K562 (cell line): ENCODE measurements around the gene LY6G6C. TPM values are rescaled to one million over a fixed set of nuclear protein-coding genes. Genes with fewer than 3 reads are reported as not detected.

Experiments used
- BHLHE40 ChIP-seq: IDR thresholded peaks from 2 replicates; pipeline ENCODE4 v1.6.1; 2011; ENCODE audit warnings: low read length, improper control_type of control experiment
- CREB3 ChIP-seq: fragments of 450-650 bp; conservative IDR thresholded peaks from 2 replicates; pipeline ENCODE4 v1.6.1; 2016; ENCODE audit warnings: missing genetic modification characterization, low read depth, mild to moderate bottlenecking, missing compliant biosample characterization, moderate library complexity
- FOXJ2 ChIP-seq: fragments of 200-800 bp; sonication (Bioruptor generic); IDR thresholded peaks from 2 replicates; pipeline ENCODE4 v1.6.1; 2016; ENCODE audit warnings: missing genetic modification characterization, missing compliant biosample characterization
- FOXK1 ChIP-seq: sonication (generic); formaldehyde crosslinking; IDR thresholded peaks from 2 replicates; pipeline ENCODE4 v1.8.0; 2022; ENCODE audit warnings: missing genetic modification reagents, mild to moderate bottlenecking, borderline replicate concordance
- GABPB1 ChIP-seq: sonication (generic); formaldehyde crosslinking; IDR thresholded peaks from 2 replicates; pipeline ENCODE4 v1.8.0; 2022; ENCODE audit warnings: mild to moderate bottlenecking, missing genetic modification reagents
- HDGF ChIP-seq: fragments of 450-650 bp; IDR thresholded peaks from 2 replicates; pipeline ENCODE4 v1.6.1; 2016
- JUND ChIP-seq, 2 experiments: IDR thresholded peaks; 2 replicates in 1 of 2; 3 replicates in 1 of 2; pipeline ENCODE4 v1.6.1; 2011; ENCODE audit warnings: borderline replicate concordance in 2 of 2, low read depth in 2 of 2, low read length in 2 of 2, improper control_type of control experiment in 1 of 2, missing biosample characterization in 1 of 2, missing genetic modification characterization in 1 of 2, missing genetic modification reagents in 1 of 2
- MEIS2 ChIP-seq: fragments of 450-650 bp; IDR thresholded peaks from 2 replicates; pipeline ENCODE4 v1.6.1; 2014; ENCODE audit warnings: mild to moderate bottlenecking; ENCODE audit not compliant: partially characterized antibody
- NFRKB ChIP-seq: fragments of 450-650 bp; IDR thresholded peaks from 2 replicates; pipeline ENCODE4 v1.6.1; 2016; ENCODE audit warnings: low read depth
- NR2C1 ChIP-seq, 2 experiments: fragments of 450-650 bp; IDR thresholded peaks; 2 replicates each; pipeline ENCODE4 v1.6.1; 2017; ENCODE audit warnings: mild to moderate bottlenecking in 2 of 2, antibody characterized with exemption in 1 of 2, inconsistent platforms in 1 of 2, missing compliant biosample characterization in 1 of 2, missing genetic modification characterization in 1 of 2
- PRMT5 ChIP-seq: sonication (generic); formaldehyde crosslinking; IDR thresholded peaks from 2 replicates; pipeline ENCODE4 v1.5.0; 2020; ENCODE audit warnings: missing genetic modification reagents
- PTTG1 ChIP-seq: fragments of 450-650 bp; IDR thresholded peaks from 2 replicates; pipeline ENCODE4 v1.6.1; 2016; ENCODE audit warnings: low read depth, mild to moderate bottlenecking, missing genetic modification characterization, missing compliant biosample characterization
- ZBTB11 ChIP-seq, 3 experiments: fragments of 200-800 bp in 1 of 3; fragments of 250-450 bp in 1 of 3; fragments of 450-650 bp in 1 of 3; sonication (Bioruptor Pico) in 1 of 3; sonication (Bioruptor generic) in 1 of 3; formaldehyde crosslinking in 1 of 3; IDR thresholded peaks; 2 replicates each; pipeline versions ENCODE4 v1.6.1 to v1.8.0; 2016 to 2022; ENCODE audit warnings: mild to moderate bottlenecking in 2 of 3, missing genetic modification characterization in 2 of 3, missing compliant biosample characterization in 1 of 3, moderate library complexity in 1 of 3
- ZNF639 ChIP-seq, 2 experiments: fragments of 200-800 bp in 1 of 2; sonication (Bioruptor generic) in 1 of 2; sonication (generic) in 1 of 2; formaldehyde crosslinking in 1 of 2; IDR thresholded peaks in 1 of 2; conservative IDR thresholded peaks in 1 of 2; 2 replicates each; pipeline versions ENCODE4 v1.5.0 to v1.6.1; 2016 to 2020; ENCODE audit warnings: missing compliant biosample characterization in 1 of 2, missing genetic modification characterization in 1 of 2, missing genetic modification reagents in 1 of 2
- ZNF740 ChIP-seq, 3 experiments: fragments of 200-800 bp in 1 of 3; sonication (Bioruptor generic) in 1 of 3; sonication (generic) in 1 of 3; formaldehyde crosslinking in 1 of 3; IDR thresholded peaks; 2 replicates each; pipeline versions ENCODE4 v1.6.1 to v1.8.0; 2016 to 2022; ENCODE audit warnings: mild to moderate bottlenecking in 2 of 3, missing compliant biosample characterization in 2 of 3, missing genetic modification characterization in 2 of 3, missing genetic modification reagents in 1 of 3
- polyA plus RNA-seq, 8 experiments: library from polyadenylated mRNA; depleted of rRNA in 4 of 8; stranded (reverse) in 5 of 8; unstranded in 3 of 8; fragments of >200 nt; fragmentation: Nextera tagmentation in 2 of 8; fragmentation: Illumina TruSeq in 1 of 8; extraction: Ambion mirVana in 2 of 8; extraction: Trizol in 1 of 8; gene quantifications; 2 replicates each; pipeline versions ENCODE4 v1.2.1 to v1.2.3, GENCODE V29; 2011 to 2014; ENCODE audit warnings: inconsistent platforms in 1 of 8, missing spikeins in 1 of 8
- total RNA-seq, 7 experiments: library from RNA; depleted of rRNA in 6 of 7; stranded (reverse); fragments of >200 nt in 6 of 7; fragmentation: Illumina TruSeq in 2 of 7; extraction: Trizol in 2 of 7; gene quantifications; 2 replicates each; pipeline versions ENCODE4 v1.2.1 to v1.2.3, GENCODE V29; 2011 to 2021; ENCODE audit warnings: low replicate concordance in 1 of 7

Gene LY6G6C
- total and polyA plus RNA-seq, 9 of the 15 experiments (the other 6 are each of a cell fraction or from before 2014, with no cell fraction given) = 0.06 to 0.20 TPM; not detected in 7

- TF ChIP-seq ZNF639 (CRISPR knock-in tag; conservative IDR thresholded peaks at IDR 0.05 in 1 of 2, IDR thresholded peaks at IDR 0.05 in 1 of 2) = 0 out of 4 replicates have a peak, but pooled peaks of 1 of the 2 experiments have one; percentile 0
- no peak for TF ChIP-seq CREB3 (tag)
- TF ChIP-seq ZNF740 (CRISPR knock-in tag; IDR thresholded peaks at IDR 0.05) = no peak
- TF ChIP-seq ZNF740 (tag; IDR thresholded peaks at IDR 0.05) = 0 out of 4 replicates have a peak, but pooled peaks of 1 of the 2 experiments have one; percentile 19
- TF ChIP-seq FOXK1 (CRISPR knock-in tag) = 0 out of 2 replicates have a peak, but pooled peaks have one; percentile 21
- 0 out of 2 replicates have a peak, but pooled peaks have one; percentile 46 for TF ChIP-seq PTTG1 (tag)
- TF ChIP-seq NR2C1 (IDR thresholded peaks at IDR 0.05) = no peak
- peak; percentile 23; the same call in 1 of the 2 replicates for TF ChIP-seq NR2C1 (tag; IDR thresholded peaks at IDR 0.05)
- 0 out of 2 replicates have a peak, but pooled peaks have one; percentile 15 for TF ChIP-seq NFRKB
- TF ChIP-seq GABPB1 = peak; percentile 50; the same call in 1 of the 2 replicates
- no peak for TF ChIP-seq JUND (IDR thresholded peaks at IDR 0.05; ENCODE audit: borderline replicate concordance, low read depth, low read length)
- no peak for TF ChIP-seq JUND (tag; IDR thresholded peaks at IDR 0.05; ENCODE audit: borderline replicate concordance, low read depth, low read length)
- TF ChIP-seq ZBTB11 (CRISPR knock-in tag; IDR thresholded peaks at IDR 0.05) = peak in 1 of 3 experiments; percentile 12; a peak in 1 of 6 replicates
- 0 out of 2 replicates have a peak, but pooled peaks have one; percentile 0 for TF ChIP-seq BHLHE40
- TF ChIP-seq PRMT5 (CRISPR knock-in tag) = no peak
- TF ChIP-seq FOXJ2 (tag) = 0 out of 2 replicates have a peak, but pooled peaks have one; percentile 59
- peak; percentile 14; the same call in 1 of the 2 replicates for TF ChIP-seq HDGF
- TF ChIP-seq MEIS2 = no peak
These were observed 30.5 kb downstream of the LY6G6C start (continued) for GRCh38 chr6:31691078-31691463.
